ENCODE data around the gene UBAC2. TPM values are rescaled to one million over a fixed set of nuclear protein-coding genes. Genes with fewer than 3 reads are reported as not detected.

UBAC2 gene
- total and polyA plus RNA-seq, 10 donors: 49.3 to 82.1 (median 66.2) TPM

DNA sequence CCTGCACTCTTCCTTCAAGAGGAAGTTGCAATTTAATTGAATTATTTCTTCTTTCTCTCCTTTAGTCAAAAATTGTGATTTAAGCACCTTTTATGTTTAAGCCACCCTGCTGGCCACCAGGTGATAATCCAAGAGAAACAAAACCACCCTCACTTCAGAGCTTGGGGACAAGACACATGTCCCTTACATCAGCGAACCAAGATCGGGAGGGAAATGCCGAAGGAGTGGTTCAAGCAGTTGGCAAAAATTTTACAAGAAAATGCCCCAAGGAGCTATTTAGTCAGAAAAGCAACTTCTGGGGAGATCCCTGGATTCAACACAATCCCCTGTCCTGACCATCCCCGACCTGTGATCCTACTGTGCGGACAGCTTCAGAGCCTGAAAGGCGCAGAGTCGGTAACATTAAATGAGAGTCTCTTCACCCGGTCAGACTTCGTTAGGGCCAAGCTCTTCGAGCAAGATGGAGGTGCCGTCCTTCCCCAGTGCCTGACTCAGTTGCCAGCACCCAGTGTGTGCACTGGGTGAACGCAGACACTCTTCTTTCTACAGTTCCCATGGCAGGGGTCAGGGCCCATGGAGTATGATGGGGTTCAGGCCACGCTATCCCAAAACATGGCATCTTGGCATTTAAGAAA, 222.0 kb downstream of the UBAC2 start:
- TF ChIP-seq POLR2AphosphoS5 (IDR thresholded peaks at IDR 0.05) (no peak), POLR2A (IDR thresholded peaks at IDR 0.05) (no peak)
- TF ChIP-seq, protein P1, sequence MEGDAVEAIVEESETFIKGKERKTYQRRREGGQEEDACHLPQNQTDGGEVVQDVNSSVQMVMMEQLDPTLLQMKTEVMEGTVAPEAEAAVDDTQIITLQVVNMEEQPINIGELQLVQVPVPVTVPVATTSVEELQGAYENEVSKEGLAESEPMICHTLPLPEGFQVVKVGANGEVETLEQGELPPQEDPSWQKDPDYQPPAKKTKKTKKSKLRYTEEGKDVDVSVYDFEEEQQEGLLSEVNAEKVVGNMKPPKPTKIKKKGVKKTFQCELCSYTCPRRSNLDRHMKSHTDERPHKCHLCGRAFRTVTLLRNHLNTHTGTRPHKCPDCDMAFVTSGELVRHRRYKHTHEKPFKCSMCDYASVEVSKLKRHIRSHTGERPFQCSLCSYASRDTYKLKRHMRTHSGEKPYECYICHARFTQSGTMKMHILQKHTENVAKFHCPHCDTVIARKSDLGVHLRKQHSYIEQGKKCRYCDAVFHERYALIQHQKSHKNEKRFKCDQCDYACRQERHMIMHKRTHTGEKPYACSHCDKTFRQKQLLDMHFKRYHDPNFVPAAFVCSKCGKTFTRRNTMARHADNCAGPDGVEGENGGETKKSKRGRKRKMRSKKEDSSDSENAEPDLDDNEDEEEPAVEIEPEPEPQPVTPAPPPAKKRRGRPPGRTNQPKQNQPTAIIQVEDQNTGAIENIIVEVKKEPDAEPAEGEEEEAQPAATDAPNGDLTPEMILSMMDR (IDR thresholded peaks at IDR 0.05 in 8 of 11, conservative IDR thresholded peaks at IDR 0.05 in 3 of 11): no peak
- H3K4me3 ChIP-seq: no peak overlapping the region
- DNase-seq: no peak
- peaks cover 19 to 96% (median 69%) of the 10 kb centered on the region in 6 donors for H3K4me1 ChIP-seq
- H3K9me3 ChIP-seq: no peaks in the 10 kb centered on the region
- H3K36me3 ChIP-seq: no peaks in the 10 kb centered on the region
- 86 to 95% (median 95%) methylated on average over 8 to 13 of the region's 13 CpGs for WGBS, 5 donors
- no peaks in the 10 kb centered on the region for H3K27me3 ChIP-seq (replicated peaks in 1 of 7)
- peak overlapping the region in 3 of 8 donors; percentile 21 to 83 (median 50) for H3K27ac ChIP-seq
- intact Hi-C loops (cut with DNase I; ENCODE audit: low total_unique reads): no loop called here

DNA sequence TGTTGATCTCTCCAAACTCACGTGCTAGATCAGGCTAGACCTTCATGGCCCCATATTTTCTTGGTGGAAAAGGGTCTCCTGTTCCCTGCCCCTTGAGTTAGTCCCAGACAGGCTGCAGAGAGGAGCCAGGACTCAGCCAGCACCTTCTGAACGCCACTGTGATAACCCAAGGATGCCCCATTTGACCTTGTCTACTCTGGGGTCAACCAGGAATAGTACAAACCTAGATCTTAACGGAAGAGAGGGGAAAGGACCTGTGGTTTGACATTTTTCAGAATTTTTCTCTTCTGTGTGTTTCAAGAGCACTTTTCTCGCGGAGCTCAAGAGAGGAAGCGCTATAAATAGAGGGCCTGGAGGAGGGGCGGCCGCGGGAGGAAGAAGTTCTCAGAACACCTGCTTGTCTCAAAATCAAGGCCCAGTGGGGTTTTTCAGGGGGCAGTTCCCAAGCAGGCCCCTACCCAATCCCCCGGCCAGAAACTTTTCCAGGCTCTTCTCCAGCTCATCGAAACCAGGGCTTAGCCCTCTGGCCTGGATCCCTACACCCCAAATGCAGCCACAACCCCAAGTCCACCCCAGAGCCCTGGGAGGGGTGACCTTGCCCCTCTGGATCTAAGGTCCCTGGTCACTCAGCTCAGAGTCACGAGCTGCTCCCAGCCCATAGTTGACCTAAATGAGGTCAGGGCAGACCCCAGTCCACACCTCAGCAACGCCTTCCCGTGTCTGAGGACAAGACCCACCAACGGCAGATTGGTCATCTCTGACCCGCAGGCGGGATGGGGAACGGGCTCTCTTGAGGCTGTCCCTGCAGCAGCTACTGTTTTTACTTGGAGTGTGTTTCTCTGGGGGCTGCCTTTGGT, 225.1 kb downstream of the UBAC2 start:
- intact Hi-C loops (cut with DNase I; ENCODE audit: low total_unique reads): no loop called here
- Histone ChIP-seq H3K4me1 (peaks cover 13 to 66% (median 51%) of the 10 kb centered on the region in 6 donors), H3K9me3 (no peaks in the 10 kb centered on the region), H3K27ac (peak overlapping the region; percentile 74 to 92 (median 80)), H3K27me3 (replicated peaks in 1 of 7) (no peaks in the 10 kb centered on the region), H3K36me3 (no peaks in the 10 kb centered on the region), H3K4me3 (peak overlapping the region in 1 of 8 donors; percentile 13)
- peak; percentile 92 for DNase-seq
- TF ChIP-seq POLR2AphosphoS5 (IDR thresholded peaks at IDR 0.05): no peak
- no peak for TF ChIP-seq POLR2A (IDR thresholded peaks at IDR 0.05)
- TF ChIP-seq, protein P1 (IDR thresholded peaks at IDR 0.05 in 8 of 11, conservative IDR thresholded peaks at IDR 0.05 in 3 of 11): no peak
- 30 to 37% (median 36%) methylated on average over 17 to 18 of the region's 18 CpGs for WGBS, 5 donors

DNA sequence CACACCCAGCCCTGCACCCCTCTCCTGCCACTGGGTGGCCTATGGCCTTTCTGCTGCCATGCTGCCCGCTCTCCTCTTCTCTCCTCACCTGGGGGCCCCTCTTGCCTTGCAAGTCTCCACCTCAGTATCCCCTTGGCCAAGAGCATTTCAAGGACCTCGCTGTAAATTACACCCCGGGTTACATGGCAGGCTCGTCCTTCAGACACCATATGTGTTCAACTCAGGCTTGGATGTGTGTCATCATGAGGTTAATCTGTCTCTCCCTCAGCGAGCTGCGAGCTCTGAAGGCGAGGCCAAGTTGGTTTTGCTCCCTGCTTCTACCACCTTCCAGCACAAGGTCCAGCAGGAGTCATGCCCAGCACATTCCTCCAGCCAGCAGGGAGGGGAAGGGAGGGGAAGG, 225.8 kb downstream of the UBAC2 start:
- DNase-seq: no peak
- no peaks in the 10 kb centered on the region for H3K27me3 ChIP-seq (replicated peaks in 1 of 7)
- TF ChIP-seq POLR2A (IDR thresholded peaks at IDR 0.05) (no peak), POLR2AphosphoS5 (IDR thresholded peaks at IDR 0.05) (no peak)
- TF ChIP-seq, protein P1 (IDR thresholded peaks at IDR 0.05 in 8 of 11, conservative IDR thresholded peaks at IDR 0.05 in 3 of 11): no peak
- H3K36me3 ChIP-seq: no peaks in the 10 kb centered on the region
- no peaks in the 10 kb centered on the region for H3K9me3 ChIP-seq
- H3K4me1 ChIP-seq: peaks cover 12 to 65% (median 46%) of the 10 kb centered on the region in 6 donors
- 85 to 92% (median 90%) methylated on average over 7 of the region's 7 CpGs for WGBS, 5 donors
- intact Hi-C loops (cut with DNase I; ENCODE audit: low total_unique reads): no loop called here
- no peak overlapping the region for H3K4me3 ChIP-seq
- peak overlapping the region; percentile 74 to 92 (median 80) for H3K27ac ChIP-seq

DNA sequence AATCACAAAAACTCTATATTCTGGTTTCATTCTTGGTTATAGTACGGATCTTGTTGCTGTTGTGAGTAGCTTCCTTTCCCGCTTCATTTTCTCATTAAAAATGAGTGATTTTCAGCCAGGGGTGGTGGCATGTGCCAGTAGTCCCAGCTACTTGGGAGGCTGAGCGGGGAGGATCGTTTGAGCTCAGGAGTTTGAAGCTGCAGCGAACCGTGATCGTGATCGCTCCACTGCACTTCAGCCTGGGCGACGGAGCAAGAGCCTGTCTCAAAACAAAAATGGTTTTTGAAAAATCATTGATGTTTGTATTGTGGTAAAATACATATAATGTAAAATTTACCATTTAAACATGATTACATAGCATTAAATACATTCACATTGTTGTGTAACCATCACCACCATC, 229.0 kb downstream of the UBAC2 start:
- no peaks in the 10 kb centered on the region for H3K9me3 ChIP-seq
- H3K36me3 ChIP-seq: no peaks in the 10 kb centered on the region
- H3K27me3 ChIP-seq (replicated peaks in 1 of 7): no peaks in the 10 kb centered on the region
- WGBS, 5 donors: 68 to 89% (median 81%) methylated on average over 10 of the region's 10 CpGs
- no peak for DNase-seq
- H3K27ac ChIP-seq: no peak overlapping the region
- no peak overlapping the region for H3K4me3 ChIP-seq
- H3K4me1 ChIP-seq: peaks cover 38 to 64% (median 50%) of the 10 kb centered on the region in 6 donors
- intact Hi-C loops (cut with DNase I; ENCODE audit: low total_unique reads): no loop called here
- TF ChIP-seq, protein P1 (IDR thresholded peaks at IDR 0.05 in 8 of 11, conservative IDR thresholded peaks at IDR 0.05 in 3 of 11): no peak
- no peak for TF ChIP-seq POLR2AphosphoS5 (IDR thresholded peaks at IDR 0.05)
- TF ChIP-seq POLR2A (IDR thresholded peaks at IDR 0.05): no peak

All from spleen (tissue), 11 donors.